HCT116 (cell line): ENCODE measurements around the gene LATS1.

Experiments used
- CTCF ChIP-seq, 3 experiments: fragments of 200-600 bp in 1 of 3; sonication (generic) in 1 of 3; IDR thresholded peaks in 2 of 3; conservative IDR thresholded peaks in 1 of 3; 2 replicates each; pipeline ENCODE4 v1.5.1; 2012 to 2017; ENCODE audit warnings: low read depth in 2 of 3, low read length in 2 of 3, antibody characterized with exemption in 1 of 3, borderline replicate concordance in 1 of 3, control low read depth in 1 of 3, mild to moderate bottlenecking in 1 of 3, mixed read lengths in 1 of 3, mixed run types in 1 of 3, moderate library complexity in 1 of 3; ENCODE audit not compliant: insufficient read depth in 1 of 3
- EZH2 ChIP-seq: fragments of 200-600 bp; sonication (generic); IDR thresholded peaks from 2 replicates; pipeline ENCODE4 v1.6.1; 2017; ENCODE audit warnings: antibody characterized with exemption, mixed run types
- MAX ChIP-seq: IDR thresholded peaks from 2 replicates; pipeline ENCODE4 v1.6.1; 2012
- POLR2AphosphoS5 ChIP-seq: IDR thresholded peaks from 2 replicates; pipeline ENCODE4 v1.6.1; 2011; ENCODE audit warnings: mild to moderate bottlenecking, low read depth, low read length, moderate library complexity
- REST ChIP-seq: IDR thresholded peaks from 2 replicates; pipeline ENCODE4 v1.6.1; 2012; ENCODE audit warnings: low read depth
- SP1 ChIP-seq: IDR thresholded peaks from 2 replicates; pipeline ENCODE4 v1.6.1; 2012; ENCODE audit warnings: low read depth

- TF ChIP-seq MAX = no peak
- TF ChIP-seq CTCF (IDR thresholded peaks at IDR 0.05 in 2 of 3, conservative IDR thresholded peaks at IDR 0.05 in 1 of 3; ENCODE audit: borderline replicate concordance in 1 of 3, insufficient read depth in 1 of 3, low read depth in 2 of 3, low read length in 2 of 3) = no peak
- no peak for TF ChIP-seq SP1
- no peak for TF ChIP-seq EZH2
- TF ChIP-seq POLR2AphosphoS5 = no peak
- TF ChIP-seq REST = no peak
Observed at GRCh38 chr6:149614337-149614736, 103.6 kb downstream of the LATS1 start.
